Panc1 (cell line): Measurements from ENCODE around the gene ERN2. TPM values are rescaled to one million over a fixed set of nuclear protein-coding genes. Genes with fewer than 3 reads are reported as not detected.

Experiments used
- ATAC-seq: fragments of 200-7000 bp; cut with Tn5 transposase; 2 replicates; pipeline ENCODE4 v1.9.1; 2020; ENCODE audit warnings: mild to moderate bottlenecking, moderate library complexity
- BruUV-seq: library from RNA; stranded (reverse); fragments of 400-500 nt; replicated peaks from 2 replicates; lab custom pipeline; 2021; lab: Mats Ljungman, UMichigan
- CTCF ChIA-PET: fragments of 300-600 bp; sonication (Branson Sonifier 250); formaldehyde crosslinking; loops from one replicate; lab custom pipeline; 2022; ENCODE audit warnings: antibody characterized with exemption; lab: Charles Lee
- POLR2A ChIA-PET: fragments of 300-600 bp; sonication (Branson Sonifier 250); formaldehyde crosslinking; loops from one replicate; lab custom pipeline; 2022; ENCODE audit warnings: antibody characterized with exemption; lab: Charles Lee
- DNase-seq: peaks from one replicate; pipeline ENCODE4 v3.0.0-alpha.2; 2010; ENCODE audit warnings: low read depth, low spot score
- H3K27ac ChIP-seq: 2 replicates; pipeline ENCODE4 v1.5.1; 2011; ENCODE audit warnings: mild to moderate bottlenecking, low read length, inconsistent platforms
- H3K27me3 ChIP-seq: fragments of 200-500 bp; sonication (Bioruptor generic); 2 replicates; pipeline ENCODE4 v1.6.0; 2014; ENCODE audit warnings: low read length, inconsistent platforms; ENCODE audit not compliant: control insufficient read depth, insufficient read depth
- H3K36me3 ChIP-seq: fragments of 200-500 bp; sonication (Bioruptor generic); 2 replicates; pipeline ENCODE4 v1.5.1; 2014; ENCODE audit warnings: inconsistent platforms, mild to moderate bottlenecking, low read length, moderate library complexity; ENCODE audit not compliant: control insufficient read depth, insufficient read depth
- H3K4me1 ChIP-seq: 2 replicates; pipeline ENCODE4 v1.5.1; 2011; ENCODE audit warnings: inconsistent platforms, mild to moderate bottlenecking, low read length, moderate library complexity; ENCODE audit not compliant: control insufficient read depth, insufficient read depth
- H3K4me3 ChIP-seq, 2 experiments: 2 replicates each; pipeline ENCODE4 v1.5.1; 2011 to 2012; ENCODE audit warnings: low read depth in 2 of 2, low read length in 2 of 2, mild to moderate bottlenecking in 2 of 2, inconsistent platforms in 1 of 2, moderate library complexity in 1 of 2
- H3K9me3 ChIP-seq: fragments of 200-500 bp; sonication (Bioruptor generic); 2 replicates; pipeline ENCODE4 v1.5.1; 2014; ENCODE audit warnings: low read depth, mild to moderate bottlenecking, inconsistent platforms, low read length, moderate library complexity; ENCODE audit not compliant: control insufficient read depth, insufficient read depth
- POLR2AphosphoS5 ChIP-seq: IDR thresholded peaks from 2 replicates; pipeline ENCODE4 v1.6.1; 2012; ENCODE audit warnings: mild to moderate bottlenecking, low read depth, low read length, moderate library complexity
- SIN3A ChIP-seq: IDR thresholded peaks from 2 replicates; pipeline ENCODE4 v1.6.1; 2012; ENCODE audit warnings: low read depth, mild to moderate bottlenecking, low read length, moderate library complexity, borderline replicate concordance; ENCODE audit not compliant: insufficient read depth
- TCF7L2 ChIP-seq: IDR thresholded peaks from 2 replicates; pipeline ENCODE4 v1.6.1; 2011; ENCODE audit warnings: mild to moderate bottlenecking, low read depth, low read length, inconsistent platforms
- in situ Hi-C: cut with HindIII; loops from 2 replicates; pipeline ENCODE4 v1.10.0; 2016; ENCODE audit warnings: low sequenced_read_pairs, low pct_unique_long_range_greater_than_20kb
- intact Hi-C: fragments of 100-400 bp; cut with micrococcal nuclease; formaldehyde crosslinking; loops from one replicate; pipeline ENCODE4 v1.10.0; 2022; ENCODE audit not compliant: unreplicated experiment
- total RNA-seq: library from RNA; stranded (reverse); gene quantifications from one replicate; pipeline ENCODE4 v1.2.1, GENCODE V29; 2021; ENCODE audit not compliant: unreplicated experiment
- TF ChIP-seq, protein P1 (sequence below), 2 experiments: IDR thresholded peaks; 2 replicates each; pipeline ENCODE4 v1.6.1; 2011 to 2012; ENCODE audit warnings: low read depth in 2 of 2, control low read depth in 1 of 2, low read length in 1 of 2, mild to moderate bottlenecking in 1 of 2, moderate library complexity in 1 of 2; ENCODE audit not compliant: insufficient read depth in 1 of 2
- TF ChIP-seq, protein P2 (sequence below): fragments of 450-650 bp; IDR thresholded peaks from 2 replicates; pipeline ENCODE4 v1.5.1; 2017; ENCODE audit warnings: mild to moderate bottlenecking

Gene ERN2
- total RNA-seq, 1 experiment from 2014 or later, result not detected

DNA sequence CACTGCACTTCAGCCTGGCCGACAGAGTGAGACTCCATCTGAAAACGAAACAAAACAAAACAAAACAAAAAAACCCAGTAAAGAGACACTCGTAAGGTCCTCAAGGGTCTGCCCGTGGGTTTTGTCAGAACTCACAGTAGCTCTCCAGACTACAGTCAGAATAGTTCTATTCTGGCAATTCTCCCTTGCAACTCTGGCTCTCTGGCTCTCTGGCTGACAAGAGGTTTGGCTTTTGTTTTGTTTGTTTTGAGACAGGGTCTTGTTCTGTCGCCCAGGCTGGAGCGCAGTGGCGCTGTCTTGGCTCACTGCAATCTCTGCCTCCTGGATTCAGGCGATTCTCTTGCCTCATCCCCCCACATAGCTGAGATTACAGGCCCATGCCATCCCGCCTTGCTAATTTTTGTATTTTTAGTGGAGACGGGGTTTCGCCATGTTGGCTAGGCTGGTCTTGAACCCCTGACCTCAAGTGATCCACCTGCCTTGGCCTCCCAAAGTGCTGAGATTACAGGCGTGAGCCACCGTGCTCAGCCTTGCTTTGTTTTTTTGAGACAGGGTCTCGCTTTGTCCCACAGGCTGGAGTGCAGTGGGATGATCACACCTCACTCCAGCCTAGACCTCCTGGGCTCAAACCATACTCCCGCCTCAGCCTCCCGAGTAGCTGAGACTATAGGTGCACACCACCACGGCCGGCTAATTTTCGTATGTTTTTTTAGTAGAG lies 21.3 kb upstream of the ERN2 start:
- intact Hi-C loops (loop anchor here (2.0 kb wide), 1 partner anchor 302 kb away; no protein-coding TSS in a partner anchor), in situ Hi-C loops (no loop called here)
- no peaks in the 10 kb centered on the region; the same call in 1 of the 2 replicates for H3K27me3 ChIP-seq
- peak; percentile 32; the same call in 1 of the 2 replicates for ATAC-seq
- no peak for DNase-seq
- no peaks in the 10 kb centered on the region for H3K36me3 ChIP-seq
- H3K27ac ChIP-seq, result no peak overlapping the region
- ChIA-PET POLR2A (no interaction called here), CTCF (interaction anchor here (0.6 kb wide), 1 partner anchor 67 kb away, joined by 4 read pairs; no protein-coding TSS in a partner anchor)
- H3K9me3 ChIP-seq, result no peaks in the 10 kb centered on the region
- no peaks in the 10 kb centered on the region for H3K4me1 ChIP-seq
- TF ChIP-seq, protein P1, sequence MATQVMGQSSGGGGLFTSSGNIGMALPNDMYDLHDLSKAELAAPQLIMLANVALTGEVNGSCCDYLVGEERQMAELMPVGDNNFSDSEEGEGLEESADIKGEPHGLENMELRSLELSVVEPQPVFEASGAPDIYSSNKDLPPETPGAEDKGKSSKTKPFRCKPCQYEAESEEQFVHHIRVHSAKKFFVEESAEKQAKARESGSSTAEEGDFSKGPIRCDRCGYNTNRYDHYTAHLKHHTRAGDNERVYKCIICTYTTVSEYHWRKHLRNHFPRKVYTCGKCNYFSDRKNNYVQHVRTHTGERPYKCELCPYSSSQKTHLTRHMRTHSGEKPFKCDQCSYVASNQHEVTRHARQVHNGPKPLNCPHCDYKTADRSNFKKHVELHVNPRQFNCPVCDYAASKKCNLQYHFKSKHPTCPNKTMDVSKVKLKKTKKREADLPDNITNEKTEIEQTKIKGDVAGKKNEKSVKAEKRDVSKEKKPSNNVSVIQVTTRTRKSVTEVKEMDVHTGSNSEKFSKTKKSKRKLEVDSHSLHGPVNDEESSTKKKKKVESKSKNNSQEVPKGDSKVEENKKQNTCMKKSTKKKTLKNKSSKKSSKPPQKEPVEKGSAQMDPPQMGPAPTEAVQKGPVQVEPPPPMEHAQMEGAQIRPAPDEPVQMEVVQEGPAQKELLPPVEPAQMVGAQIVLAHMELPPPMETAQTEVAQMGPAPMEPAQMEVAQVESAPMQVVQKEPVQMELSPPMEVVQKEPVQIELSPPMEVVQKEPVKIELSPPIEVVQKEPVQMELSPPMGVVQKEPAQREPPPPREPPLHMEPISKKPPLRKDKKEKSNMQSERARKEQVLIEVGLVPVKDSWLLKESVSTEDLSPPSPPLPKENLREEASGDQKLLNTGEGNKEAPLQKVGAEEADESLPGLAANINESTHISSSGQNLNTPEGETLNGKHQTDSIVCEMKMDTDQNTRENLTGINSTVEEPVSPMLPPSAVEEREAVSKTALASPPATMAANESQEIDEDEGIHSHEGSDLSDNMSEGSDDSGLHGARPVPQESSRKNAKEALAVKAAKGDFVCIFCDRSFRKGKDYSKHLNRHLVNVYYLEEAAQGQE (IDR thresholded peaks at IDR 0.05; ENCODE audit: insufficient read depth in 1 of 2, low read depth in 2 of 2, low read length in 1 of 2), result no peak
- TF ChIP-seq POLR2AphosphoS5 (no peak), TCF7L2 (no peak), SIN3A (no peak)
- TF ChIP-seq, protein P2, sequence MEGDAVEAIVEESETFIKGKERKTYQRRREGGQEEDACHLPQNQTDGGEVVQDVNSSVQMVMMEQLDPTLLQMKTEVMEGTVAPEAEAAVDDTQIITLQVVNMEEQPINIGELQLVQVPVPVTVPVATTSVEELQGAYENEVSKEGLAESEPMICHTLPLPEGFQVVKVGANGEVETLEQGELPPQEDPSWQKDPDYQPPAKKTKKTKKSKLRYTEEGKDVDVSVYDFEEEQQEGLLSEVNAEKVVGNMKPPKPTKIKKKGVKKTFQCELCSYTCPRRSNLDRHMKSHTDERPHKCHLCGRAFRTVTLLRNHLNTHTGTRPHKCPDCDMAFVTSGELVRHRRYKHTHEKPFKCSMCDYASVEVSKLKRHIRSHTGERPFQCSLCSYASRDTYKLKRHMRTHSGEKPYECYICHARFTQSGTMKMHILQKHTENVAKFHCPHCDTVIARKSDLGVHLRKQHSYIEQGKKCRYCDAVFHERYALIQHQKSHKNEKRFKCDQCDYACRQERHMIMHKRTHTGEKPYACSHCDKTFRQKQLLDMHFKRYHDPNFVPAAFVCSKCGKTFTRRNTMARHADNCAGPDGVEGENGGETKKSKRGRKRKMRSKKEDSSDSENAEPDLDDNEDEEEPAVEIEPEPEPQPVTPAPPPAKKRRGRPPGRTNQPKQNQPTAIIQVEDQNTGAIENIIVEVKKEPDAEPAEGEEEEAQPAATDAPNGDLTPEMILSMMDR, result no peak
- BruUV-seq, result no TSS peak
- H3K4me3 ChIP-seq, result no peak overlapping the region

DNA sequence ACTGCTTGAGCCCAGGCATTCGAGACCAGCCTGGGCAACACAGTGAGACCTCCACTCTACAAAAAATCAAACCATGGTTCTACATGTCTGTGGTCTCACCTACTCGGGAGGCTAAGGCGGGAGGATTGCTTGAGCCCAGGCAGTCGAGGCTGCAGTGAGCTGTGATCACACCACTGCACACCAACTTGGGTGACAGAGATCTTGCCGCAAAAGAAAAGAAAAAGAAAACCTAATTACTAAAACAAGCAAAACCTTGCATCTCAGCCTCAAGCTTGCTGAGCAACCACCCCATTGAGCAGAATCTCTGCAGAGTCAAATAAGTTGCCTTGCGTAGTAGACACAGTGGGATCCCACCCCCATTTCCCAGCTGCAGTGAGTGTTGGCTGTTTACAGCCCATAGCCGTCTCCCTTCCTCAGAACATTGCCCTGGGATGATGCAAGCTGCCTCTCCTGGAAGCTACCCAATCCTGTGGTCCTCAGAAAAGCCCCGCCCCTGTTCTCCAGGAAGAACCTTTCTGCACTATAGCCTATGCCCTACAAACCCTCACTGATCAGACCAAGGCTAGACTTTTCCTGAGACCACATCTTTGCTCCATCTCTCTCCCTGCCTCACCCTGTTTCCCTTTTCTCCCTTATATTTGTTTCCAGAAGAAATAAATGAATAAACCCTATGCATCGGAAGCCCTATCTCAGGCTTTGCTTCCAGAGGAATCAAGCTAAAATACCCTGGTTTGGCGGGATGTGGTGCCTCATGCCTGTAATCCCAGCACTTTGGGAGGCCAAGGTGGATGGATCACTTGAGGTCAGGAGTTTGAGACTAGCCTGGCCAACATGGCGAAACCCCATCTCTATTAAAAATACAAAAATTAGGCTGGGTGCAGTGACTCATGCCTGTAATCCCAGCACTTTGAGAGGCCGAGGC lies 16.7 kb upstream of the ERN2 start:
- Histone ChIP-seq H3K36me3 (no peaks in the 10 kb centered on the region), H3K4me3 (peak overlapping the region in 1 of 2 experiments; percentile 14; a peak in 1 of 4 replicates), H3K9me3 (no peaks in the 10 kb centered on the region), H3K27ac (no peak overlapping the region), H3K4me1 (no peaks in the 10 kb centered on the region), H3K27me3 (no peaks in the 10 kb centered on the region)
- in situ Hi-C loops (no loop called here), intact Hi-C loops (no loop called here)
- peak; percentile 7 for DNase-seq
- ATAC-seq, result no peak
- TF ChIP-seq POLR2AphosphoS5 (no peak), TCF7L2 (no peak), SIN3A (no peak)
- TF ChIP-seq, protein P1 (IDR thresholded peaks at IDR 0.05; ENCODE audit: insufficient read depth in 1 of 2, low read depth in 2 of 2, low read length in 1 of 2), result no peak
- TF ChIP-seq, protein P2, result no peak
- BruUV-seq, result no TSS peak
- CTCF ChIA-PET, result no interaction called here
- POLR2A ChIA-PET, result no interaction called here
